HL-60 (cell line): ENCODE data around the gene UBXN4.

Experiments
- DNase-seq, 2 experiments: peaks; one replicate each; pipeline ENCODE4 v3.0.0-alpha.2; 2010 to 2020; ENCODE audit warnings: low read depth in 1 of 2, low spot score in 1 of 2
- H3K27ac ChIP-seq: fragments of 250-450 bp; sonication (Bioruptor Pico); replicated peaks from 2 replicates; pipeline ENCODE4 v1.5.1; 2020; ENCODE audit warnings: mild to moderate bottlenecking, moderate library complexity
- H3K27me3 ChIP-seq: fragments of 250-450 bp; sonication (Bioruptor Pico); 2 replicates; pipeline ENCODE4 v1.5.1; 2021; ENCODE audit warnings: mild to moderate bottlenecking, moderate library complexity; ENCODE audit not compliant: insufficient read depth, poor library complexity, severe bottlenecking
- H3K4me3 ChIP-seq: replicated peaks from 2 replicates; pipeline ENCODE4 v1.5.1; 2011; ENCODE audit warnings: mild to moderate bottlenecking, control low read depth, low read length; ENCODE audit not compliant: insufficient read depth
- GABPA ChIP-seq: IDR thresholded peaks from 2 replicates; pipeline ENCODE4 v1.6.1; 2012; ENCODE audit warnings: low read depth
- POLR2AphosphoS5 ChIP-seq: IDR thresholded peaks from 2 replicates; pipeline ENCODE4 v1.6.1; 2012; ENCODE audit warnings: low read depth
- SPI1 ChIP-seq: IDR thresholded peaks from 2 replicates; pipeline ENCODE4 v1.6.1; 2012; ENCODE audit warnings: low read depth, mild to moderate bottlenecking, borderline replicate concordance
- TF ChIP-seq, protein P1 (sequence below): IDR thresholded peaks from 2 replicates; pipeline ENCODE4 v1.6.1; 2012; ENCODE audit warnings: low read depth; ENCODE audit not compliant: insufficient replicate concordance
- TF ChIP-seq, protein P2 (sequence below): IDR thresholded peaks from one replicate; pipeline ENCODE4 v1.5.1; 2011; ENCODE audit warnings: low read length, control low read depth, inconsistent platforms; ENCODE audit not compliant: insufficient read depth

The UBXN4 gene

GRCh38 chr2:135829378-135830135 is 87.9 kb downstream of the UBXN4 start:
- Histone ChIP-seq H3K27me3 (no peaks in the 10 kb centered on the region), H3K27ac (no peak overlapping the region), H3K4me3 (no peak overlapping the region)
- TF ChIP-seq, protein P1, sequence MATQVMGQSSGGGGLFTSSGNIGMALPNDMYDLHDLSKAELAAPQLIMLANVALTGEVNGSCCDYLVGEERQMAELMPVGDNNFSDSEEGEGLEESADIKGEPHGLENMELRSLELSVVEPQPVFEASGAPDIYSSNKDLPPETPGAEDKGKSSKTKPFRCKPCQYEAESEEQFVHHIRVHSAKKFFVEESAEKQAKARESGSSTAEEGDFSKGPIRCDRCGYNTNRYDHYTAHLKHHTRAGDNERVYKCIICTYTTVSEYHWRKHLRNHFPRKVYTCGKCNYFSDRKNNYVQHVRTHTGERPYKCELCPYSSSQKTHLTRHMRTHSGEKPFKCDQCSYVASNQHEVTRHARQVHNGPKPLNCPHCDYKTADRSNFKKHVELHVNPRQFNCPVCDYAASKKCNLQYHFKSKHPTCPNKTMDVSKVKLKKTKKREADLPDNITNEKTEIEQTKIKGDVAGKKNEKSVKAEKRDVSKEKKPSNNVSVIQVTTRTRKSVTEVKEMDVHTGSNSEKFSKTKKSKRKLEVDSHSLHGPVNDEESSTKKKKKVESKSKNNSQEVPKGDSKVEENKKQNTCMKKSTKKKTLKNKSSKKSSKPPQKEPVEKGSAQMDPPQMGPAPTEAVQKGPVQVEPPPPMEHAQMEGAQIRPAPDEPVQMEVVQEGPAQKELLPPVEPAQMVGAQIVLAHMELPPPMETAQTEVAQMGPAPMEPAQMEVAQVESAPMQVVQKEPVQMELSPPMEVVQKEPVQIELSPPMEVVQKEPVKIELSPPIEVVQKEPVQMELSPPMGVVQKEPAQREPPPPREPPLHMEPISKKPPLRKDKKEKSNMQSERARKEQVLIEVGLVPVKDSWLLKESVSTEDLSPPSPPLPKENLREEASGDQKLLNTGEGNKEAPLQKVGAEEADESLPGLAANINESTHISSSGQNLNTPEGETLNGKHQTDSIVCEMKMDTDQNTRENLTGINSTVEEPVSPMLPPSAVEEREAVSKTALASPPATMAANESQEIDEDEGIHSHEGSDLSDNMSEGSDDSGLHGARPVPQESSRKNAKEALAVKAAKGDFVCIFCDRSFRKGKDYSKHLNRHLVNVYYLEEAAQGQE = no peak
- no peak for TF ChIP-seq SPI1
- TF ChIP-seq, protein P2, sequence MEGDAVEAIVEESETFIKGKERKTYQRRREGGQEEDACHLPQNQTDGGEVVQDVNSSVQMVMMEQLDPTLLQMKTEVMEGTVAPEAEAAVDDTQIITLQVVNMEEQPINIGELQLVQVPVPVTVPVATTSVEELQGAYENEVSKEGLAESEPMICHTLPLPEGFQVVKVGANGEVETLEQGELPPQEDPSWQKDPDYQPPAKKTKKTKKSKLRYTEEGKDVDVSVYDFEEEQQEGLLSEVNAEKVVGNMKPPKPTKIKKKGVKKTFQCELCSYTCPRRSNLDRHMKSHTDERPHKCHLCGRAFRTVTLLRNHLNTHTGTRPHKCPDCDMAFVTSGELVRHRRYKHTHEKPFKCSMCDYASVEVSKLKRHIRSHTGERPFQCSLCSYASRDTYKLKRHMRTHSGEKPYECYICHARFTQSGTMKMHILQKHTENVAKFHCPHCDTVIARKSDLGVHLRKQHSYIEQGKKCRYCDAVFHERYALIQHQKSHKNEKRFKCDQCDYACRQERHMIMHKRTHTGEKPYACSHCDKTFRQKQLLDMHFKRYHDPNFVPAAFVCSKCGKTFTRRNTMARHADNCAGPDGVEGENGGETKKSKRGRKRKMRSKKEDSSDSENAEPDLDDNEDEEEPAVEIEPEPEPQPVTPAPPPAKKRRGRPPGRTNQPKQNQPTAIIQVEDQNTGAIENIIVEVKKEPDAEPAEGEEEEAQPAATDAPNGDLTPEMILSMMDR = no peak
- TF ChIP-seq GABPA = no peak
- no peak for TF ChIP-seq POLR2AphosphoS5
- DNase-seq = no peak

- TF ChIP-seq, protein P1 = no peak
- TF ChIP-seq, protein P2 = no peak
- no peak for TF ChIP-seq GABPA
- no peak for TF ChIP-seq SPI1
- no peak for TF ChIP-seq POLR2AphosphoS5
- Histone ChIP-seq H3K27me3 (no peaks in the 10 kb centered on the region), H3K27ac (no peak overlapping the region), H3K4me3 (no peak overlapping the region)
- no peak for DNase-seq
Observed at GRCh38 chr2:135831180-135831812, 89.6 kb downstream of the UBXN4 start.

DNA sequence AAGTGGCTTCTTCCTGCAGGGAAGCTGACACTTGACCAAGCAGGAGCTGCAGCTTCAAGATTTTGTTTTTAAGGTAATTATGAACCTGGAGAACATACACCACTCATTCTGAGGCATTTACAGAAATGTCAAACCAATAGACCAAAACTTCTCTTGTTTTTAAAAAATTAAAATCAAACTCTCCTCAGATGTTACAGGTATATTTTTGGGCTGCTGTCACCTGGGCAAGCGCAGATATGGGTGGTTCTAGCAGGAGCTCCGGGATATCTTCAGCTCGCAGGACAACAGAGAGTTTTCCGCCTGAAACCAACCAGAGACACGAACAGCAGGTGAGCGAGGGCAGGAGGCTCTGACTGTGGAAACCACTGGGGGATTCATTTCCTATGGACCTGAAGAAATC is 91.2 kb downstream of the UBXN4 start:
- Histone ChIP-seq H3K27me3 (no peaks in the 10 kb centered on the region), H3K27ac (no peak overlapping the region), H3K4me3 (no peak overlapping the region)
- TF ChIP-seq GABPA = no peak
- TF ChIP-seq POLR2AphosphoS5 = no peak
- TF ChIP-seq SPI1 = no peak
- TF ChIP-seq, protein P1 = no peak
- TF ChIP-seq, protein P2 = no peak
- no peak for DNase-seq
